ENCODE data around the gene CROCC2.

CROCC2 gene

DNA sequence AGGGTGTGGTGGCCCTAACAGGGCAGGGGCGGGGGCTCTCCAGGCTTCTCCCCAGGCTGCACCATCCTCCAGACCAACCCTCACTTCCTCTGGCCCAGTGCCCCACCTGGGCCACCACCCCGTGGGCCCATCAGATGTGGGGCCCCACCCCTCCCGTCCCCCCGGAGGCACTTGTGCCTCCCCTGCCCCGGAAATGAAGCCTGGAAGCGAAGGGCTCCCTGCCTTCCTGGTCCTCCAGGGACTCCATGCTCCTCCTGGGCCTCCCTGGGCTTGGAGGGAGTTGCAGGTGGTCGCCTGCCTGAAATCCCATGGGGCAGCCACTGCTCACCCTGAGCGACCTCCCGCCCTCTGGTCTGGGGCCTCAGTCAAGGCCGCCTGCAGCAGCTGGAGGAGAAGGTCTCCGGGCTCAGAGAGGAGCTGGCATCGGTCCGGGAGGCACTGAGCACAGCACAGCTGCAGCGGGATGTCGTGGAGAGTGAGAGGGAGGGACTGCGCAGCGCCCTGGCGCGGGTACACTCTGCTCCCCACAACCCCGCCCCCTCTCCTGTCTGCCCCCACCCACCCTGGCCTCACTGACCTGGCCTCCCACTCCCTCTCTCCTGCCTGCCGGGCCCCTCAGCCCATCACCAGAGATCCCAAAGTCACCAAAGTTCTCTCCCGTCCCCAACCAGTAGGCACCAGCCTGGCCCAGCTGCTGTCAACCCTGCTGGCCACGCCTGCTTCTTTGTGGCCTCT lies 28.0 kb downstream of the CROCC2 start:
- TF ChIP-seq, protein P1, sequence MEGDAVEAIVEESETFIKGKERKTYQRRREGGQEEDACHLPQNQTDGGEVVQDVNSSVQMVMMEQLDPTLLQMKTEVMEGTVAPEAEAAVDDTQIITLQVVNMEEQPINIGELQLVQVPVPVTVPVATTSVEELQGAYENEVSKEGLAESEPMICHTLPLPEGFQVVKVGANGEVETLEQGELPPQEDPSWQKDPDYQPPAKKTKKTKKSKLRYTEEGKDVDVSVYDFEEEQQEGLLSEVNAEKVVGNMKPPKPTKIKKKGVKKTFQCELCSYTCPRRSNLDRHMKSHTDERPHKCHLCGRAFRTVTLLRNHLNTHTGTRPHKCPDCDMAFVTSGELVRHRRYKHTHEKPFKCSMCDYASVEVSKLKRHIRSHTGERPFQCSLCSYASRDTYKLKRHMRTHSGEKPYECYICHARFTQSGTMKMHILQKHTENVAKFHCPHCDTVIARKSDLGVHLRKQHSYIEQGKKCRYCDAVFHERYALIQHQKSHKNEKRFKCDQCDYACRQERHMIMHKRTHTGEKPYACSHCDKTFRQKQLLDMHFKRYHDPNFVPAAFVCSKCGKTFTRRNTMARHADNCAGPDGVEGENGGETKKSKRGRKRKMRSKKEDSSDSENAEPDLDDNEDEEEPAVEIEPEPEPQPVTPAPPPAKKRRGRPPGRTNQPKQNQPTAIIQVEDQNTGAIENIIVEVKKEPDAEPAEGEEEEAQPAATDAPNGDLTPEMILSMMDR (IDR thresholded peaks at IDR 0.05; ENCODE audit: insufficient read depth, low read length, poor library complexity, severe bottlenecking): no peak
- Histone ChIP-seq H3K36me3 (ENCODE audit: control insufficient read depth, insufficient read depth, low read length) (no peaks in the 10 kb centered on the region), H3K4me3 (replicated peaks; ENCODE audit: low read depth, low read length) (no peak overlapping the region), H3K27me3 (replicated peaks; ENCODE audit: control insufficient read depth, insufficient read depth, low read length) (no peaks in the 10 kb centered on the region; the same call in 1 of the 2 replicates)
- no peak for DNase-seq (ENCODE audit: extremely low read depth, insufficient read length)

DNA sequence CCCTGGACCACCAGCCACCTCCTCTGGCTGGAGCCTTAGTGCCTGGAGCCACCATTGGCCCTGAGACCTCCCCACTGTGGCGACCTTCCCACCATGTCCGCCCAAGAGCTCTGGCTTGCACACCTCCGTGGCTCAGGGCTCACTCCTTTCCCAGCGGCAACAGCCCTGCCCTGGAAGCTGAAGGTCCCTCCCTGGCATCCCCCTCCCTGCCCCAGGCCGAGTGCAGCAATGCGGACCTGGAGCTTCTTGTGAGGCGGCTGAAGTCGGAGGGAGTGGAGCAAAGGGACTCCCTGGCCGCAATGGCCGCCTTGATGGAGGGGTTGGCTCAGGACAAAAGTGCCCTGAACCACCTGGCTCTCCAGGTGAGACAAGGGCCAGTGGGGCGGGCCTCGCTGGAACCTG lies 28.6 kb downstream of the CROCC2 start:
- Histone ChIP-seq H3K4me3 (replicated peaks; ENCODE audit: low read depth, low read length) (no peak overlapping the region), H3K36me3 (ENCODE audit: control insufficient read depth, insufficient read depth, low read length) (no peaks in the 10 kb centered on the region), H3K27me3 (replicated peaks; ENCODE audit: control insufficient read depth, insufficient read depth, low read length) (no peaks in the 10 kb centered on the region; the same call in 1 of the 2 replicates)
- TF ChIP-seq, protein P1 (IDR thresholded peaks at IDR 0.05; ENCODE audit: insufficient read depth, low read length, poor library complexity, severe bottlenecking): no peak
- no peak for DNase-seq (ENCODE audit: extremely low read depth, insufficient read length)

DNA sequence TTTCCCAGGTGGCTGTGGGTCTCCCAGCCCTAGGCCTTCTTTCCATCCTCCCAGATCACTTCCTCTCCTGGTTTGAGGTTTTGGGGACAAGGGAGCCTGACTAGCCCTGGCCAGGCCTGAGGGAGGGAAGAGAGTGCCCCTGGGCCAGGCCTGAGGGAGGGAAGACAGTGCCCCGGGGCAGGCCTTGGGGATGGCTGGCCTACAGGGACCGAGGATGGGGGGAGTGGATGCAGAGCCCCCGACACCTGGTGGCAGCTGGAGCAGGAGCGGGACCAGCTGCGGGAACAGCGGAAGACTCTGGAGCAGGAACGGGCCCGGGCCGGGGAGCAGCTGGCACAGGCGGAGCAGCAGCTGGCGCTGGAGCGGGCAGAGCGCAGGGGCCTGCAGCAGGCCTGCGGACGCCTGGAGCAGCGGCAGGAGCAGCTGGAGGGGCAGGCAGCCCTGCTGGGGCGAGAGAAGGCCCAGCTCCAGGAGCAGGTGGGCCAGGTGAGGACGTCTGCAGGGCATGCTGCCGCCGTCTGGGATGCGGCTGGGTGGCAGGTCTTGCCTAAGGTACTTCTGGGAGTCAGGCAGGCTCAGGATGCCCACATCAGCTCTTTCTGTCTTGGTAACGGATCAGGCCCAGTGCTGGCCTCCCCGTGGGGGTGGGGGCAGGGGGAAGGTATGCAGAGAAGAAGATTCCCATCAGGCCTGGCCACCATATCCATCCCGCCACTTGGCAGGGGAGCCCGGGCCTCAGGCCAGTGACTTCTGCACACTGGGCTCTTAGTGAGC lies 29.2 kb downstream of the CROCC2 start:
- Histone ChIP-seq H3K27me3 (replicated peaks; ENCODE audit: control insufficient read depth, insufficient read depth, low read length) (no peaks in the 10 kb centered on the region; the same call in 1 of the 2 replicates), H3K36me3 (ENCODE audit: control insufficient read depth, insufficient read depth, low read length) (no peaks in the 10 kb centered on the region), H3K4me3 (replicated peaks; ENCODE audit: low read depth, low read length) (no peak overlapping the region)
- TF ChIP-seq, protein P1 (IDR thresholded peaks at IDR 0.05; ENCODE audit: insufficient read depth, low read length, poor library complexity, severe bottlenecking): no peak
- no peak for DNase-seq (ENCODE audit: extremely low read depth, insufficient read length)

DNA sequence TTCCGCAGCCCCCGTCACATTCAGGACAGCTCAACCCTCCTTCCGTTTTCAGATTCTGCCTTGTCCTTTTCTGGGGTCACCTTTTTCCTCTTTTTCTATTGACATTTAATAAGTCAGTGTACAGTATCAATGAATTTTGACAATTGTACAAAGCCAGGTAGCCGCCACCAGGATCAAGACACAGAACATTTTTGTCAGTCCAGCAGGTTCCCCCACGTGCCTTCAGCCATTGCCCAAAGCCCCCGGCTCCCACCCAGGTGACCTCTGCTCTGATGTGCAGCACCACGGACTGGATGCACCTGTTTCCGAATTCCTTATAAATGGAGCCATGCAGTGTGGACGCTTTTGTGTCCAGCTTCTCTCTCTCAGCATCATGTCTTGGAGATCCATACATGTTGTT lies 30.0 kb downstream of the CROCC2 start:
- Histone ChIP-seq H3K27me3 (replicated peaks; ENCODE audit: control insufficient read depth, insufficient read depth, low read length) (no peaks in the 10 kb centered on the region; the same call in 1 of the 2 replicates), H3K4me3 (replicated peaks; ENCODE audit: low read depth, low read length) (no peak overlapping the region), H3K36me3 (ENCODE audit: control insufficient read depth, insufficient read depth, low read length) (no peaks in the 10 kb centered on the region)
- DNase-seq (ENCODE audit: extremely low read depth, insufficient read length): no peak
- TF ChIP-seq, protein P1 (IDR thresholded peaks at IDR 0.05; ENCODE audit: insufficient read depth, low read length, poor library complexity, severe bottlenecking): no peak

DNA sequence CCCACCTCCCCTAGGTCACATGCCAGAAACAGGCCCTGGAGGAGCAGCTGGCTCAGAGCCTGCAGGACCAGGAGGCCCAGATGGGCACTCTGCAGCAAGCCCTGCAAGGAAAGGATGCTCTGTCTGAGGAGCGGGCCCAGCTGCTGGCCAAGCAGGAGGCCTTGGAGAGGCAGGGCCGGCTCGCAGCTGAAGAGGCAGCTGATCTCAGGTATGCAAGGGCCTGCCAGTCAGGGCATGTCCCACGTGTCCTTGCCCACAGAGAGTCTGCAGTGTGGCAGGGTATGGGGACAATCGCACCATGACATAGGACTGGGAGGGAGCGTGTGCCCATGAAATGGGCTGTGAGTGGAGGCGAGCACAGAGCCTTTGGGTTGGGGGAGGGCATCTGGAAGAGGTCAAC lies 39.9 kb downstream of the CROCC2 start:
- Histone ChIP-seq H3K36me3 (ENCODE audit: control insufficient read depth, insufficient read depth, low read length) (no peaks in the 10 kb centered on the region), H3K27me3 (replicated peaks; ENCODE audit: control insufficient read depth, insufficient read depth, low read length) (no peaks in the 10 kb centered on the region; the same call in 1 of the 2 replicates), H3K4me3 (replicated peaks; ENCODE audit: low read depth, low read length) (no peak overlapping the region)
- TF ChIP-seq, protein P1 (IDR thresholded peaks at IDR 0.05; ENCODE audit: insufficient read depth, low read length, poor library complexity, severe bottlenecking): no peak
- no peak for DNase-seq (ENCODE audit: extremely low read depth, insufficient read length)
